A673 (cell line): ENCODE data around the gene ACCS. TPM values are rescaled to one million over a fixed set of nuclear protein-coding genes. Genes with fewer than 3 reads are reported as not detected.

Experiments used
- BruUV-seq: library from RNA; stranded (reverse); fragments of 400-500 nt; replicated peaks from 2 replicates; lab custom pipeline; 2021; lab: Mats Ljungman, UMichigan
- CTCF ChIA-PET: fragments of 300-600 bp; sonication (Branson Sonifier 250); formaldehyde crosslinking; loops from one replicate; lab custom pipeline; 2022; ENCODE audit warnings: antibody characterized with exemption; lab: Charles Lee
- POLR2A ChIA-PET: fragments of 300-600 bp; sonication (Branson Sonifier 250); formaldehyde crosslinking; loops from one replicate; lab custom pipeline; 2022; ENCODE audit warnings: antibody characterized with exemption; ENCODE audit not compliant: low non-redundant PET; lab: Charles Lee
- DNase-seq: peaks from one replicate; pipeline ENCODE4 v3.0.0-alpha.2; 2015; ENCODE audit warnings: low spot score
- H3K27ac ChIP-seq: fragments of 200-600 bp; sonication (generic); 2 replicates; pipeline ENCODE4 v1.5.1; 2016; ENCODE audit warnings: mixed run types, low read depth, mild to moderate bottlenecking, mixed read lengths, antibody characterized with exemption, low read length; ENCODE audit not compliant: poor library complexity, severe bottlenecking
- H3K27me3 ChIP-seq: fragments of 200-600 bp; sonication (generic); replicated peaks from 2 replicates; pipeline ENCODE4 v1.6.1; 2017; ENCODE audit warnings: mixed run types, low read depth, mild to moderate bottlenecking, mixed read lengths, antibody characterized with exemption, low read length; ENCODE audit not compliant: insufficient read depth, poor library complexity
- H3K36me3 ChIP-seq: fragments of 200-600 bp; sonication (generic); 2 replicates; pipeline ENCODE4 v1.6.1; 2016; ENCODE audit warnings: mixed run types, mild to moderate bottlenecking, mixed read lengths, antibody characterized with exemption, low read length; ENCODE audit not compliant: insufficient read depth, poor library complexity, severe bottlenecking
- H3K4me1 ChIP-seq: fragments of 200-600 bp; sonication (generic); 2 replicates; pipeline ENCODE4 v1.6.1; 2017; ENCODE audit warnings: mixed run types, mild to moderate bottlenecking, mixed read lengths, antibody characterized with exemption, low read length; ENCODE audit not compliant: insufficient read depth, poor library complexity, severe bottlenecking
- H3K4me3 ChIP-seq: fragments of 200-600 bp; sonication (generic); 2 replicates; pipeline ENCODE4 v1.5.1; 2016; ENCODE audit warnings: low read depth, mixed run types, mild to moderate bottlenecking, mixed read lengths, low read length; ENCODE audit not compliant: poor library complexity, severe bottlenecking
- H3K9me3 ChIP-seq: fragments of 200-600 bp; sonication (generic); 2 replicates; pipeline ENCODE4 v1.6.1; 2016; ENCODE audit warnings: mixed run types, low read depth, mild to moderate bottlenecking, mixed read lengths, antibody characterized with exemption, low read length; ENCODE audit not compliant: poor library complexity, severe bottlenecking
- EZH2 ChIP-seq: fragments of 200-600 bp; sonication (generic); IDR thresholded peaks from 2 replicates; pipeline ENCODE4 v1.6.1; 2017; ENCODE audit warnings: borderline replicate concordance, low read depth, mild to moderate bottlenecking, mixed read lengths, antibody characterized with exemption, low read length; ENCODE audit not compliant: poor library complexity, severe bottlenecking
- intact Hi-C: fragments of 100-400 bp; cut with micrococcal nuclease; formaldehyde crosslinking; loops from one replicate; pipeline ENCODE4 v1.10.0; 2022; ENCODE audit not compliant: unreplicated experiment
- total RNA-seq: library from RNA; stranded (reverse); gene quantifications from 2 replicates; pipeline ENCODE4 v1.2.3, GENCODE V29; 2021
- TF ChIP-seq, protein P1 (sequence below): fragments of 300-800, 200-600 bp; sonication (generic); conservative IDR thresholded peaks from 2 replicates; pipeline ENCODE4 v1.5.1; 2017; ENCODE audit warnings: low read depth, mild to moderate bottlenecking, antibody characterized with exemption, low read length, moderate library complexity, mixed read lengths

Gene ACCS
- total RNA-seq, 1 experiment from 2014 or later: 28.4 TPM

- Histone ChIP-seq H3K36me3 (no peaks in the 10 kb centered on the region), H3K4me1 (no peaks in the 10 kb centered on the region), H3K9me3 (no peaks in the 10 kb centered on the region), H3K27me3 (peaks cover 3% of the 10 kb centered on the region), H3K4me3 (no peak overlapping the region), H3K27ac (no peak overlapping the region)
- intact Hi-C loops: no loop called here
- POLR2A ChIA-PET: no interaction called here
- BruUV-seq: no TSS peak
- TF ChIP-seq EZH2: no peak
- TF ChIP-seq, protein P1, sequence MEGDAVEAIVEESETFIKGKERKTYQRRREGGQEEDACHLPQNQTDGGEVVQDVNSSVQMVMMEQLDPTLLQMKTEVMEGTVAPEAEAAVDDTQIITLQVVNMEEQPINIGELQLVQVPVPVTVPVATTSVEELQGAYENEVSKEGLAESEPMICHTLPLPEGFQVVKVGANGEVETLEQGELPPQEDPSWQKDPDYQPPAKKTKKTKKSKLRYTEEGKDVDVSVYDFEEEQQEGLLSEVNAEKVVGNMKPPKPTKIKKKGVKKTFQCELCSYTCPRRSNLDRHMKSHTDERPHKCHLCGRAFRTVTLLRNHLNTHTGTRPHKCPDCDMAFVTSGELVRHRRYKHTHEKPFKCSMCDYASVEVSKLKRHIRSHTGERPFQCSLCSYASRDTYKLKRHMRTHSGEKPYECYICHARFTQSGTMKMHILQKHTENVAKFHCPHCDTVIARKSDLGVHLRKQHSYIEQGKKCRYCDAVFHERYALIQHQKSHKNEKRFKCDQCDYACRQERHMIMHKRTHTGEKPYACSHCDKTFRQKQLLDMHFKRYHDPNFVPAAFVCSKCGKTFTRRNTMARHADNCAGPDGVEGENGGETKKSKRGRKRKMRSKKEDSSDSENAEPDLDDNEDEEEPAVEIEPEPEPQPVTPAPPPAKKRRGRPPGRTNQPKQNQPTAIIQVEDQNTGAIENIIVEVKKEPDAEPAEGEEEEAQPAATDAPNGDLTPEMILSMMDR: no peak
- no peak for DNase-seq
- CTCF ChIA-PET: no interaction called here
These were observed 19.9 kb upstream of the ACCS start for GRCh38 chr11:44046182-44046581.

GRCh38 chr11:44047298-44047697, 18.8 kb upstream of the ACCS start:
- Histone ChIP-seq H3K36me3 (no peaks in the 10 kb centered on the region), H3K4me3 (no peak overlapping the region), H3K9me3 (no peaks in the 10 kb centered on the region), H3K4me1 (no peaks in the 10 kb centered on the region), H3K27me3 (peaks cover 3% of the 10 kb centered on the region), H3K27ac (no peak overlapping the region)
- TF ChIP-seq EZH2: no peak
- TF ChIP-seq, protein P1: no peak
- ChIA-PET CTCF (no interaction called here), POLR2A (no interaction called here)
- no TSS peak for BruUV-seq
- DNase-seq: no peak
- intact Hi-C loops: no loop called here

- no peak for DNase-seq
- intact Hi-C loops: no loop called here
- Histone ChIP-seq H3K4me3 (no peak within 1 kb of the TSS), H3K36me3 (no peaks in the 10 kb centered on the region), H3K9me3 (no peaks in the 10 kb centered on the region), H3K27ac (no peak within 1 kb of the TSS), H3K4me1 (no peaks in the 10 kb centered on the region), H3K27me3 (peaks cover 3% of the 10 kb centered on the region)
- CTCF ChIA-PET: no interaction called here
- TF ChIP-seq EZH2: no peak
- TF ChIP-seq, protein P1: no peak
- BruUV-seq: no TSS peak
- POLR2A ChIA-PET: no interaction called here
These were observed 18.1 kb upstream of the ACCS start, which contains the start of gene ACCSL for GRCh38 chr11:44047931-44048431. Gene ACCSL, plus strand, starts transcription at chr11:44047981. Its CDS starts 56 bp downstream, at chr11:44048037.
